ENCODE data around the gene PCDHB13.
"Not testable (repeated sequence)": the region's sequence is repeated elsewhere in the genome, so short reads cannot be mapped to it uniquely, and the experiment has no call there.

DNA sequence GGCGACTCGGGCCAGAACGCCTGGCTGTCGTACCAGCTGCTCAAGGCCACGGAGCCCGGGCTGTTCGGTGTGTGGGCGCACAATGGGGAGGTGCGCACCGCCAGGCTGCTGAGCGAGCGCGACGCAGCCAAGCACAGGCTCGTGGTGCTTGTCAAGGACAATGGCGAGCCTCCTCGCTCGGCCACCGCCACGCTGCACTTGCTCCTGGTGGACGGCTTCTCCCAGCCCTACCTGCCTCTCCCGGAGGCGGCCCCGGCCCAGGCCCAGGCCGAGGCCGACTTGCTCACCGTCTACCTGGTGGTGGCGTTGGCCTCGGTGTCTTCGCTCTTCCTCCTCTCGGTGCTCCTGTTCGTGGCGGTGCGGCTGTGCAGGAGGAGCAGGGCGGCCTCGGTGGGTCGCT lies 19.4 kb upstream of the PCDHB13 start:
- not testable (repeated sequence) for TF ChIP-seq CTCF (IDR thresholded peaks at IDR 0.05); POLR2A (IDR thresholded peaks at IDR 0.05; ENCODE audit: low read depth); POLR2AphosphoS5 (IDR thresholded peaks at IDR 0.05)

Measured in esophagus muscularis mucosa (tissue), 3 donors.